Tongue (tissue), 2 donors: ENCODE data around the gene NEURL4. TPM values are rescaled to one million over a fixed set of nuclear protein-coding genes. Genes with fewer than 3 reads are reported as not detected.
"Not testable (repeated sequence)": the region's sequence is repeated elsewhere in the genome, so short reads cannot be mapped to it uniquely, and the experiment has no call there.

Source experiments
- DNase-seq: peaks from one replicate; pipeline ENCODE4 v3.0.0-alpha.2; 2015
- total RNA-seq: library from RNA; depleted of rRNA; stranded (reverse); fragments of >200 nt; gene quantifications from one replicate; pipeline ENCODE4 v1.2.3, GENCODE V29; 2014

The NEURL4 gene
- total RNA-seq, 1 donor from 2014 or later: 22.5 TPM

GRCh38 chr17:7347630-7348477, 18.7 kb upstream of the NEURL4 start:
- no peak for DNase-seq

GRCh38 chr17:7346761-7347614, 17.9 kb upstream of the NEURL4 start:
- DNase-seq: no peak

- DNase-seq: no peak
These were observed 14.1 kb upstream of the NEURL4 start for GRCh38 chr17:7343250-7343649.

- no peak for DNase-seq
These were observed 12.7 kb upstream of the NEURL4 start for GRCh38 chr17:7341842-7342241.

GRCh38 chr17:7340179-7340578, 11.0 kb upstream of the NEURL4 start:
- no peak for DNase-seq

DNA sequence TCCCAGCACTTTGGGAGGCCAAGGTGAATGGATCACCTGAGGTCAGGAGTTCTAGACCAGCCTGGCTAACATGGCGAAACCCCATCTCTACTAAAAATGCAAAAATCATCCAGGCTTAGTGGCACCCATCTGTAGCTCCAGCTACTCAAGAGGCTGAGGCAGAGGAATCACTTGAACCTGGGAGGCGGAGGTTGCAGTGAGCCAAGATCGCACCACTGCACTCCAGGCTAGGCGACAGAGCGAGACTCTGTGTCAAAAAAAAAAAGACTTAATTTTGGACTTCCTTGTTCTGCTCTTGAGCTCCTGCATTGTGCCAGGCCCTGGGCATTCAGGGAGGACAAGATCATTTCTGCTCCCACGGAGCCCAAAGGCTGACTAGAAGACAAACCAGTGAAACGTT, 8.5 kb upstream of the NEURL4 start:
- DNase-seq: not testable (repeated sequence)

DNA sequence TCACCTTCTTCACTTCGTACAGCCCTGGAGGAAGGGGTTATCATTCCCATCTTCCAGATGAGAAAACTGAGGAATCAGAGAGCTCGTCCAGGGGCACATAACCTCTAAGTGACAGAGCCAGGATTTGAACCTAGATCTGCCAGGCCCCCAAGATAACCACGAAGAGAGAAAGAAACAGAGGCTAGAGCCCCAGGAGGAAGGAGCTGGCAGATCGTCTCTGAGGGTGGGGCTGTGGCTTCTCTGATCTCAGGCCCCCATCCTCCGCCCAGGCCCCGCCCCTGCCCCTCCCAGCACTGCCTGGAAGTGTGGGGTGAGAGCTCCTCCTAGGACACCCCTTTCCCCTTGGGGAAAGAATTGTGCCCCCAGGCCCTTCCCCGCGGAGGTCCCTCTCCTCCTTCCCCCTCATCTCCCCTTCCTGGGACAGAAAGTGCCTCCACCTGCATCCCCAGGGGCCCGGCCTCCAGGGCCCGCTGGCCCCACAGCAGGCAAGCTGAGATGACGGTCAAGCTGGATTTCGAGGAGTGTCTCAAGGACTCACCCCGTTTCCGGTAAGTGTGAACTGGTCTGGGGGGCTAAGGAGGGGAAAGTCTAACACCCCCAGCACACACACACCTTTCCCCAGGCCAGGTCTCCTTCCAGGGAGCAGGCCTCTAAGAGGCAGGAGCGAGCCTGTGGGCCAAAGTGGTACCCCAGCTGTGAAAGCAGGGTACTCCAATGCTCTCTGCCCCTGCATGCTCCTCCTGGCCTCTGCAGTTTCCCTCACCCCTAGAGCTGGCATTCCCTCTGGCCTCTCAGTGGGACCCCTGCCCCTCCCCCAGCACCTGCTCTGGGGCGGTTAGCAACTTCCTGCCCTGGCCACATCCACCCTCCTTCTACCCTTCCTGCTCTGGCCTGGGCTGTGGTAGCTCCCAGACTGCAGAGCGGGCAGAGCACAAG, 7.4 kb upstream of the NEURL4 start, which contains the start of gene ACAP1:
Gene ACAP1, plus strand, starts transcription at position 290 of the 936 bp plus-strand sequence. Its CDS starts 206 bp downstream, at position 496.
- DNase-seq: no peak

DNA sequence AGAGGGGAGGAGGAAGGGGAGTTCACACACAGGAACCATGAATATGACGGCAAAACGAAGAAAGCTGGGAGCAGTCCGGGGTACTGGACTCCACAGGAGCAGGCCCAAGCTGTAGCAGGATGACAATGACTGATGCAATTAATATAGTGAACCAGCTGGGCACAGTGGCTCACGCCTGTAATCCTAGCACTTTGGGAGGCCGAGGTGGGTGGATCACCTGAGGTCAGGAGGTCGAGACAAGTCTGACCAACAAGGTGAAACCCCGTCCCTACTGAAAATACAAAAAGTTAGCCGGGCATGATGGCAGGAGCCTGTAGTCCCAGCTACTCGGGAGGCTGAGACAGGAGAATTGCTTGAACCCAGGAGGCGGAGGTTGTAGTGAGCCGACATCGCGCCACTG, 6.6 kb upstream of the NEURL4 start:
- DNase-seq: not testable (repeated sequence)

DNA sequence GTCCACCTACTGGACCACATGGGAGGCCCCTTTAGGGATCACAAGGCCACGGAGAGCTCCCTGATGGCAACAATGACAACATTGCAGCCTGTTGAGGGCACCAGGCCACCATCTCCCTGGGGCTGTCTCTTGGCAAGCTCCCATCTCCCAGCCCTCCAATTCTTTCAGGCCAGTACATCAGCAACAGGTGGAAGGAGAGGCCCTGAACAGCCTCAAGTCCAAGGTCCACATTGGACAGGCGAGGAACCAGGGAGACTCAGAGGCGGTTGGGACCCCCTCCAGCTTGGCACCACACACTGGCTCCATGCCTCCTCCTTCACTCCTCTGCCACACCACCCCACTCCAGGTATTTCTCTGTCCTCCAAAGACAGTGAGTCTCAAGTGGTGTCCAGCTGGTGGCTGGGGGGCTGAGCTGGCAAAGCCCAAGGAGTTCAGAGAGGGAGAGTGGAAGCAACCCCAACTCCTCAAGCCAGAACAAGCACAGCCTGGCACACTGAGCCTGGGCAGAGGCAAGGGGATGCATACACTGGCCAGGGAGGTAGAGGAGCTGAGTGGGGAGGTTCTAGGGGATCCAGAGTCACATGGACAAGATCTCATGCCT, 5.9 kb upstream of the NEURL4 start:
- no peak for DNase-seq

DNA sequence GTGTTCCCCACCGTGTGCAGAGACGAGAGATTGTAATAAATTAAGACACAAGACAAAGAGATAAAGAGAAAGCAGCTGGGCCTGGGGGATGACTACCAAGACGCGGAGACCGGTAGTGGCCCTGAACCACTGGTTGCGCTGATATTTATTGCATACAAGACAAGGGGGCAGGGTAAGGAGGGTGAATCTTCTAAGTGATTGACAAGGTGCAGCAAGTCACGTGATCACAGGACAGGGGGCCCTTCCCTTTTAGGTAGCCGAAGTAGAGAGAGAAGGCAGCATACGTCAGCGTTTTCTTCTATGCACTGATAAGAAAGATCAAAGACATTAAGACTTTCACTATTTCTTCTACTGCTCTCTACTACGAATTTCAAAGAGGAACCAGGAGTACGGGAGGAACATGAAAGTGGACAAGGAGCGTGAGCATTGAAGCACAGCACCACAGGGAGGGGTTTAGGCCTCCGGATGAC, 3.5 kb upstream of the NEURL4 start:
- DNase-seq: not testable (repeated sequence)

DNA sequence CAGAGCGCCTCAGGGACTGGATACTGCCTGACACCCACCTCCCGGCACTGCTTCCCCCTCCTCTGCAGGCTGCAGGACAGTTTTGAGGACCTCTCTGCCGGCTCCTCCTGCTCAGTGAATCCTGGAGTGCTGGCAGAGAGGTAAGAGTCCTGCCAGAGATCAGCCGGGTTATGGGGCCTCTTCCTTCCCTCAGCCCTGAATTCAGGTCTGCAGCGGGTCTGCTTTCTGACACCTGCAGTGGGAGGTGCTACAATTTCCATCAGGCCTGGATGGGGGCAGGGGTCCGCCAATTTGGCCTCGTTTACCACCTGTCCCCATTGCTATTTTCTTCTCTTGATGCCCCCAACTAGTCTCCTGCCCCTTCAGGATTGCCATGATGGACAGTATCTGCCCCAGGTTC, 3.0 kb upstream of the NEURL4 start:
- no peak for DNase-seq

GRCh38 chr17:7330638-7331015, 1.5 kb upstream of the NEURL4 start:
- DNase-seq: no peak

DNA sequence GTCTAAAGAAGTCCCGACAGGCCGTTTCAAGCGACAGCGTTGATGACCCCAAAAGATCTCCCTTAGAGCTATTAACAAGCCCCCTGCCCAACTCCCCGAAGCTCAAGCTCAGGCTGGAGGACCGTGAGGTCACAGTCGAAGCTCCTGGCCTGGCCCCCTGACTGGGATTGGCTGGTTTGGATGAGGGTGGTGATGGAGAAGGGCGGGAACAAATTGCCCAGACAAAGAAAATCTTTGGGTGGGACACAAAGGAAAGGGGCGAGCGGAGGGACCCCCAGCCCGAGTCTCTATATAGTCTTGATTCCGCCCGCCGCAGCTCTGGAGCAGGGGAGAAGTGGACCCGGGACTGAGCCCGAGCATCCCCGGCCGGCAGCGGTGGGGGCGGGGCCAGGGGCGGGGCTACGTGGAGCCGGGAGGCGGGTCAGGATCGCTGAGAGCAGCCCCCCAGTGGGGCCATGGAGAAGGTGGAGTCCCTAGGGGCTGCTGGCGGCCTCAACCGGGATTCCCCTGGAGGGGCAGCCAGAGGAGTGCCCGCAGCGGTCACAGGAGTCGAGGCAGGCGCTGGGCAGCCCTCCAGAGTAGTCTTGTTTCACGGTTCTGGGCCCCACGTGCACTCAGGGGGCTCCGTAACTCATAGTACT, 982 bp upstream of the NEURL4 start:
- peak; percentile 94 for DNase-seq

GRCh38 chr17:7329374-7329996, 350 bp upstream of the NEURL4 start:
- DNase-seq: peak; percentile 99

DNA sequence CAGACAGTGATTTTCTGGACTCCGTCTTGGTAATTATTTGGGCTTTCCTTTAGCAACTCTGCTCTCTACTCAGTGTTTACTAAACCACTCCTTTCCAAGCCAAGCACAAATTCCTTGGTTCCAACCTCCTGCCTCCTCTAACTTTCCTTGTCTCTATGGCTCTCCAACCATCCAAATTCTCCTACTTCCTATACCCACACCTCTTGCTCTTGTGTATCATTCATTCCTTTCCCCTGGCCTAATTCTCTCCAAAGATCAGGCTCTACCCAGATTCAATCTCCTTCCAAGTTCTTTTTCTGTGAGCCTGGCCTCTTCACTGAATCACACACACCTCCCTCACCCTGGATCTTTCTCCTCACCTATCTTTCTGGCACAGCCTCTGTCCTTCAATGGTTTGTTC, 1.1 kb downstream of the NEURL4 start:
- DNase-seq: no peak

DNA sequence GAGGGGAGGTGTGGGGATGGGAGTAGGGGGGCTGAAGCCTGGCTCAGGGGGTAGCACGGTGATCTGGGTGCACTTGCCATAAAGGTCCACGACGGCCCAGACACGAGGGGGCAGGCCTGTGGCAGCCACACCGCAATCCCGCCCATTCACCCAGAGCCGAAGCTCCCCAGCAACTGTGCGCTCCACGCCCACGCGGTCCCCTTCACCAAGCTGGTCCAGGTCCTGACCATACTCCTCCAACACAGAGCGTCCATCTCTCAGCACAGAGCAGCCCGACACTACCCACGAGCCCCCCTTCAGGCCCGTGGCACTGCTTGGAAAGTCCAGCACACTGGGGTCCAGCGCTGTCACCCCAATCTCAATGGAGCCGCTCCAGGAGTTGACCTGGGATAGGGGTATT, 1.6 kb downstream of the NEURL4 start:
- DNase-seq: no peak

- DNase-seq: no peak
These were observed 2.1 kb downstream of the NEURL4 start for GRCh38 chr17:7327056-7327455.

GRCh38 chr17:7326186-7326585, 2.9 kb downstream of the NEURL4 start:
- no peak for DNase-seq

DNA sequence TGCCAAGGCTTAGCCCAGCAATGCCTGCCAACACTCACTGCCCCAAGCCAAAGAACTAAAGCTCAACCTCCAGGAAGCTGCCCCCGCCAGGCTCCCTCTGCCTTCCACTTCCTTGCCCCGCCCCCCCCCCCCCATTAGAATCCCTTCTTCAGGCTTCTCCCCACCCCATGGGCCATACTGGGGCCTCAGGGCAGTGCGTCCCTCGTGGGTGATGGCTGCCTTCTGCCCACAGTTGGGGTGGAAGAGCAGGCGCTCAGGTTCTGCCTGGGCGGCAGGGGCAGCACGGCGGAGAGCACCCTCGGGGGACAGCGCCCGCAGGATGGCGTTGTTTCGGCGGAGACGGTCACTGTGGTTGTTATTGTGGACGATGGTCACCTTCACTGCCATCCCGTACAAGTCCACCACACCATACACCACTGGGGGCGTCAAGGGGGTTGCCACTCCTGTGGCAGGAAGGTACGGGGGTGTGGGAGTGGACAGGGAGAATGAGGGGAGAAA, 4.1 kb downstream of the NEURL4 start:
- DNase-seq: no peak

DNA sequence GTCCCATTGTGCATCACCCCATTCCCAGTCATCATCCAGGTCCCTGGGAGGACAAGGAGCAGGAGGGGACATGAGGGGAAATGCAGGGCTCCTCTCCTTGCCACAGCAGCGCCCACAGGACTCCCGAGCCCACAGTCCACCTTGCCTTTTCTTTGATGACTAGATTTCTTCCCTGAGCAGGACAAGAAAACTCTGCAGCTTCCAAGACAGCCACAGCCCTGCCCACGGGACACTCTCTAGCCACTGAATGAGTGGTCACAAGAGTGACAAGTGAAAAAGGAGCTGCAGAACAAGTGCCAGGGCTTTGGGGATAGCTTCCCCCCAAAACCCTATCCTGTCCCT, 4.7 kb downstream of the NEURL4 start:
- no peak for DNase-seq
